IMR-90 (cell line): ENCODE results near the gene KCNK7. TPM values are rescaled to one million over a fixed set of nuclear protein-coding genes. Genes with fewer than 3 reads are reported as not detected.

Experiments used
- ATAC-seq: fragments of 200-7000 bp; cut with Tn5 transposase; 2 replicates; pipeline ENCODE4 v1.9.1; 2020; ENCODE audit warnings: low read depth, mild to moderate bottlenecking, moderate library complexity
- BruUV-seq: library from RNA; stranded (reverse); fragments of 400-500 nt; replicated peaks from 2 replicates; lab custom pipeline; 2021; lab: Mats Ljungman, UMichigan
- CTCF ChIA-PET: fragments of 300-600 bp; formaldehyde crosslinking; extraction: SDS; loops from one replicate; lab custom pipeline; 2021; ENCODE audit warnings: antibody characterized with exemption; lab: Yijun Ruan, JAX
- POLR2A ChIA-PET: fragments of 300-600 bp; sonication (Branson Sonifier 250); formaldehyde crosslinking; loops from one replicate; lab custom pipeline; 2022; ENCODE audit warnings: antibody characterized with exemption; ENCODE audit not compliant: unreplicated experiment; lab: Charles Lee
- DNase-seq: peaks from one replicate; pipeline ENCODE4 v3.0.0; 2013
- H2AFZ ChIP-seq: replicated peaks from 2 replicates; pipeline ENCODE3; 2013; ENCODE audit warnings: low read length, mild to moderate bottlenecking; ENCODE audit not compliant: poor library complexity
- H2AK5ac ChIP-seq: 2 replicates; pipeline ENCODE4 v1.6.1; 2013; ENCODE audit warnings: low read depth, low read length, inconsistent platforms
- H2AK9ac ChIP-seq: replicated peaks from 2 replicates; pipeline ENCODE3; 2013; ENCODE audit warnings: mild to moderate bottlenecking, low read depth, low read length, moderate library complexity; ENCODE audit not compliant: poor library complexity
- H2BK120ac ChIP-seq: 2 replicates; pipeline ENCODE4 v1.6.1; 2013; ENCODE audit warnings: low read depth, low read length, inconsistent platforms
- H2BK15ac ChIP-seq: 3 replicates; pipeline ENCODE4 v1.6.1; 2013; ENCODE audit warnings: low read depth, low read length, inconsistent platforms
- H2BK20ac ChIP-seq: 2 replicates; pipeline ENCODE4 v1.6.1; 2013; ENCODE audit warnings: low read depth, mild to moderate bottlenecking, inconsistent platforms, low read length, moderate library complexity
- H2BK5ac ChIP-seq: 2 replicates; pipeline ENCODE4 v1.6.1; 2013; ENCODE audit warnings: mild to moderate bottlenecking, low read depth, low read length, inconsistent platforms; ENCODE audit not compliant: poor library complexity, severe bottlenecking
- H3K14ac ChIP-seq: replicated peaks from 2 replicates; pipeline ENCODE4 v1.6.1; 2013; ENCODE audit warnings: low read depth, low read length, inconsistent platforms
- H3K18ac ChIP-seq: 2 replicates; pipeline ENCODE4 v1.6.1; 2013; ENCODE audit warnings: low read depth, low read length, control low read depth
- H3K23ac ChIP-seq: 2 replicates; pipeline ENCODE4 v1.6.1; 2013; ENCODE audit warnings: low read depth, low read length, inconsistent platforms
- H3K27ac ChIP-seq: 2 replicates; pipeline ENCODE4 v1.5.1; 2013; ENCODE audit warnings: mild to moderate bottlenecking, control low read depth, low read length; ENCODE audit not compliant: insufficient read depth
- H3K27me3 ChIP-seq: 2 replicates; pipeline ENCODE4 v1.6.1; 2013; ENCODE audit warnings: low read length; ENCODE audit not compliant: control insufficient read depth, insufficient read depth
- H3K36me3 ChIP-seq: 2 replicates; pipeline ENCODE4 v1.6.1; 2013; ENCODE audit warnings: low read length, mixed read lengths; ENCODE audit not compliant: control insufficient read depth, insufficient read depth
- H3K4ac ChIP-seq: 2 replicates; pipeline ENCODE4 v1.6.1; 2013; ENCODE audit warnings: low read depth, low read length, inconsistent platforms
- H3K4me1 ChIP-seq: 2 replicates; pipeline ENCODE4 v1.6.1; 2013; ENCODE audit warnings: low read length, mixed read lengths; ENCODE audit not compliant: control insufficient read depth, insufficient read depth
- H3K4me2 ChIP-seq: 2 replicates; pipeline ENCODE4 v1.6.1; 2013; ENCODE audit warnings: low read depth, mild to moderate bottlenecking, control low read depth, low read length, moderate library complexity
- H3K4me3 ChIP-seq: 2 replicates; pipeline ENCODE4 v1.5.1; 2013; ENCODE audit warnings: low read depth, mild to moderate bottlenecking, control low read depth, low read length, moderate library complexity; ENCODE audit not compliant: insufficient read depth
- H3K56ac ChIP-seq: 2 replicates; pipeline ENCODE4 v1.6.1; 2013; ENCODE audit warnings: low read length, inconsistent platforms; ENCODE audit not compliant: insufficient read depth; ENCODE audit errors: extremely low read depth
- H3K79me1 ChIP-seq, 2 experiments: 2 replicates each; pipeline ENCODE4 v1.6.1; 2013; ENCODE audit warnings: low read length in 2 of 2, inconsistent platforms in 1 of 2, low read depth in 1 of 2
- H3K9ac ChIP-seq: 2 replicates; pipeline ENCODE4 v1.6.1; 2013; ENCODE audit warnings: low read depth, low read length, control low read depth
- H3K9me1 ChIP-seq: 2 replicates; pipeline ENCODE4 v1.6.1; 2013; ENCODE audit warnings: low read length, inconsistent platforms; ENCODE audit not compliant: insufficient read depth
- H3K9me3 ChIP-seq: 2 replicates; pipeline ENCODE4 v1.6.1; 2013; ENCODE audit warnings: low read length; ENCODE audit not compliant: control insufficient read depth, insufficient read depth
- H4K20me1 ChIP-seq: 2 replicates; pipeline ENCODE4 v1.6.1; 2013; ENCODE audit warnings: low read length, inconsistent platforms; ENCODE audit not compliant: insufficient read depth
- H4K5ac ChIP-seq: 2 replicates; pipeline ENCODE4 v1.6.1; 2013; ENCODE audit warnings: mild to moderate bottlenecking, low read depth, low read length, control low read depth
- H4K8ac ChIP-seq, 2 experiments: 2 replicates each; pipeline ENCODE4 v1.6.1; 2013; ENCODE audit warnings: low read depth in 2 of 2, low read length in 2 of 2, control low read depth in 1 of 2, inconsistent platforms in 1 of 2
- H4K91ac ChIP-seq: 2 replicates; pipeline ENCODE4 v1.6.1; 2013; ENCODE audit warnings: low read depth, low read length, inconsistent platforms; ENCODE audit not compliant: insufficient read depth
- BHLHE40 ChIP-seq: fragments of 150-350 bp; IDR thresholded peaks from 2 replicates; pipeline ENCODE4 v1.6.1; 2016; ENCODE audit warnings: mild to moderate bottlenecking, low read depth, low read length
- CEBPB ChIP-seq: IDR thresholded peaks from 2 replicates; pipeline ENCODE4 v1.6.1; 2012; ENCODE audit warnings: low read depth, low read length, improper control_type of control experiment
- CHD1 ChIP-seq: IDR thresholded peaks from 2 replicates; pipeline ENCODE4 v1.6.1; 2012; ENCODE audit warnings: low read depth, low read length, improper control_type of control experiment
- FOS ChIP-seq: fragments of 150-350 bp; IDR thresholded peaks from 2 replicates; pipeline ENCODE4 v1.6.1; 2016; ENCODE audit warnings: low read depth, low read length
- MAFK ChIP-seq: IDR thresholded peaks from 2 replicates; pipeline ENCODE4 v1.6.1; 2012; ENCODE audit warnings: low read depth, low read length, improper control_type of control experiment
- MAZ ChIP-seq: IDR thresholded peaks from 2 replicates; pipeline ENCODE4 v1.6.1; 2012; ENCODE audit warnings: low read depth, mild to moderate bottlenecking, low read length, improper control_type of control experiment, moderate library complexity, borderline replicate concordance
- MXI1 ChIP-seq: IDR thresholded peaks from 2 replicates; pipeline ENCODE4 v1.6.1; 2012; ENCODE audit warnings: low read depth, mild to moderate bottlenecking, low read length, moderate library complexity, borderline replicate concordance
- NFE2L2 ChIP-seq: fragments of 150-350 bp; IDR thresholded peaks from 2 replicates; pipeline ENCODE4 v1.6.1; 2016; ENCODE audit warnings: low read depth, mild to moderate bottlenecking, low read length
- POLR2A ChIP-seq: IDR thresholded peaks from 2 replicates; pipeline ENCODE4 v1.6.1; 2012; ENCODE audit warnings: mild to moderate bottlenecking, low read depth, low read length
- RAD21 ChIP-seq: IDR thresholded peaks from 2 replicates; pipeline ENCODE4 v1.6.1; 2012; ENCODE audit warnings: low read length, improper control_type of control experiment
- RCOR1 ChIP-seq: IDR thresholded peaks from 2 replicates; pipeline ENCODE4 v1.6.1; 2012; ENCODE audit warnings: mild to moderate bottlenecking, low read length, improper control_type of control experiment; ENCODE audit not compliant: insufficient replicate concordance
- RFX5 ChIP-seq: IDR thresholded peaks from 2 replicates; pipeline ENCODE4 v1.8.0; 2012; ENCODE audit warnings: low read depth, mild to moderate bottlenecking, low read length, moderate library complexity
- SMC3 ChIP-seq: fragments of 150-350 bp; IDR thresholded peaks from 2 replicates; pipeline ENCODE4 v1.6.1; 2016; ENCODE audit warnings: low read depth, mild to moderate bottlenecking, antibody characterized with exemption, low read length, moderate library complexity
- USF2 ChIP-seq: fragments of 150-350 bp; IDR thresholded peaks from 2 replicates; pipeline ENCODE4 v1.6.1; 2017; ENCODE audit warnings: mild to moderate bottlenecking, antibody characterized with exemption, low read length, low read depth
- WGBS, 2 experiments: methylation state at CpG; one replicate each; pipeline versions ENCODE4 v1.1.5 to v1.1.7; 2013; ENCODE audit warnings: missing lambda C conversion rate in 2 of 2; ENCODE audit not compliant: insufficient read length in 1 of 2; ENCODE audit errors: extremely low coverage in 2 of 2; 5-methylcytosine and 5-hydroxymethylcytosine counted together
- dilution Hi-C: fragments of 300-500 bp; cut with HindIII; formaldehyde crosslinking; loops from one replicate; pipeline ENCODE4 v1.14.3; 2018; ENCODE audit warnings: low sequenced_read_pairs; ENCODE audit not compliant: unreplicated experiment
- in situ Hi-C: fragments of 300-500 bp; cut with MboI; formaldehyde crosslinking; loops from 3 replicates; pipeline ENCODE4 v1.14.3; 2019; ENCODE audit warnings: low sequenced_read_pairs, inconsistent platforms, mixed read lengths
- intact Hi-C: fragments of 100-400 bp; cut with micrococcal nuclease; formaldehyde crosslinking; loops from 2 replicates; pipeline ENCODE4 v1.10.0; 2022
- polyA plus RNA-seq, 3 experiments: library from polyadenylated mRNA; depleted of rRNA; stranded (reverse); fragments of >200 nt; gene quantifications; 2 replicates each; pipeline ENCODE4 v1.2.3, GENCODE V29; 2012; ENCODE audit warnings: low replicate concordance in 1 of 3
- total RNA-seq: library from RNA; depleted of rRNA; stranded (reverse); fragments of >200 nt; gene quantifications from 2 replicates; pipeline ENCODE4 v1.2.3, GENCODE V29; 2012
- TF ChIP-seq, protein P1 (sequence below): conservative IDR thresholded peaks from 2 replicates; pipeline ENCODE4 v1.5.1; 2012; ENCODE audit warnings: mild to moderate bottlenecking, low read depth, low read length, improper control_type of control experiment

Gene KCNK7
- total and polyA plus RNA-seq, 2 of the 4 experiments (the other 2 are of a cell fraction) = 0.09 TPM; not detected in 1

DNA sequence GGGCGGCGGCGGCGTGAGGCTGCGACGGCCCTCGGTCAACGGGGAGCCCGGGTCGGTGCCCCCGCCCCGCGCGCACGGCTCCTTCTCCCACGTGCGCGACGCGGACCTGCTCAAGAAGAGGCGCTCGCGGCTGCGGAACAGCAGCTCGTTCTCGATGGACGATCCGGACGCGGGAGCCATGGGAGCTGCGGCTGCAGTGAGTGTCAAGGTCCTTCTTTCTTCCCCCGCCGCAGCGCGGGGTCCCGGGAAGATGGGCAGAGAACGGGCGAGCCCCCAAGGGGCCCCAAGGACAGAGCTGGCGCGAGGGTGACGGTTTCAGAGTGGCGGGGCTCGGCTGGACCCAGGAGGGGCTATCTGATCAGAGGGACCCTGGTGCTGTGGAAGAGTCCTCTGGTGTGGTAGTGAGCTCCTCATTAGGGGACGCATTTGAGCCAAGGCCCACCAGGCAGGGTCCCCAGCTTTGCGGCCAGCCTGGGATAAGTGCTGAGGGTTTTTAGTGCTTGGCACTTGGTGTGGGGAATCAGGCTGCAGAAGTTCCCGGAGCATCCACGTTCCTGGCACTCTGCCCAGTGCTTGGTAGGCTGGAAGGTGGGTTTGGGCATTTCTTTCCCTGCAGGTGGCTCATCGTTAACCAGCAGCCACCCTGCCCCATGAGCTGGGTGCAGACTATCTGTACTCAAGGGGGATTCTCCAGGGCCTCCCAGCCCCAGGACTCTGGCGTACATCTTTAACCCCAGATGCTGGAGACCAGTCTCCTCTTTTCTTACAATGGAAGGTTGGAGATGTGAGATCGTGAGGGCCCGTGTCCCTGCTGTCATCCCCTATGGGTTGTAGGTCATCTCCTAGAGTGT, 10.0 kb downstream of the KCNK7 start:
- in situ Hi-C loops = no loop called here
- Histone ChIP-seq H4K20me1 (0 out of 2 replicates have a peak, but pooled peaks cover 4% of the 10 kb centered on the region), H4K5ac (no peak overlapping the region), H3K4ac (no peak overlapping the region), H4K91ac (no peak overlapping the region), H3K27ac (no peak overlapping the region), H3K4me2 (no peak overlapping the region), H3K9me3 (no peaks in the 10 kb centered on the region), H3K9ac (no peak overlapping the region), H3K4me1 (peaks cover 4% of the 10 kb centered on the region), H2AK9ac (no peak overlapping the region), H3K27me3 (no peaks in the 10 kb centered on the region), H2BK120ac (no peak overlapping the region), H3K18ac (no peak overlapping the region), H3K4me3 (no peak overlapping the region), H4K8ac (no peak overlapping the region), H2AFZ (no peak overlapping the region), H2BK20ac (no peak overlapping the region), H2AK5ac (no peak overlapping the region), H3K9me1 (no peaks in the 10 kb centered on the region), H2BK5ac (no peak overlapping the region), H3K79me1 (peaks cover 0 to 24% of the 10 kb centered on the region in 2 experiments; a peak in 1 of 4 replicates), H3K23ac (no peak overlapping the region), H3K14ac (no peak overlapping the region), H2BK15ac (no peak overlapping the region), H3K36me3 (peaks cover 45% of the 10 kb centered on the region), H3K56ac (no peak overlapping the region)
- DNase-seq = no peak
- ChIA-PET POLR2A (no interaction called here), CTCF (no interaction called here)
- dilution Hi-C loops = no loop called here
- no peak for ATAC-seq
- intact Hi-C loops = no loop called here
- no TSS peak for BruUV-seq
- WGBS, 2 experiments = 65% methylated on average over 12 of the region's 51 CpGs; no CpG with 5 or more reads in 1 of the 2 experiments
- TF ChIP-seq FOS (no peak), CEBPB (no peak), RCOR1 (no peak), CHD1 (no peak), RFX5 (no peak), MAZ (no peak), POLR2A (no peak), MXI1 (no peak), MAFK (no peak), USF2 (no peak), SMC3 (no peak), NFE2L2 (no peak), BHLHE40 (no peak), RAD21 (no peak)
- TF ChIP-seq, protein P1, sequence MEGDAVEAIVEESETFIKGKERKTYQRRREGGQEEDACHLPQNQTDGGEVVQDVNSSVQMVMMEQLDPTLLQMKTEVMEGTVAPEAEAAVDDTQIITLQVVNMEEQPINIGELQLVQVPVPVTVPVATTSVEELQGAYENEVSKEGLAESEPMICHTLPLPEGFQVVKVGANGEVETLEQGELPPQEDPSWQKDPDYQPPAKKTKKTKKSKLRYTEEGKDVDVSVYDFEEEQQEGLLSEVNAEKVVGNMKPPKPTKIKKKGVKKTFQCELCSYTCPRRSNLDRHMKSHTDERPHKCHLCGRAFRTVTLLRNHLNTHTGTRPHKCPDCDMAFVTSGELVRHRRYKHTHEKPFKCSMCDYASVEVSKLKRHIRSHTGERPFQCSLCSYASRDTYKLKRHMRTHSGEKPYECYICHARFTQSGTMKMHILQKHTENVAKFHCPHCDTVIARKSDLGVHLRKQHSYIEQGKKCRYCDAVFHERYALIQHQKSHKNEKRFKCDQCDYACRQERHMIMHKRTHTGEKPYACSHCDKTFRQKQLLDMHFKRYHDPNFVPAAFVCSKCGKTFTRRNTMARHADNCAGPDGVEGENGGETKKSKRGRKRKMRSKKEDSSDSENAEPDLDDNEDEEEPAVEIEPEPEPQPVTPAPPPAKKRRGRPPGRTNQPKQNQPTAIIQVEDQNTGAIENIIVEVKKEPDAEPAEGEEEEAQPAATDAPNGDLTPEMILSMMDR = no peak
